Peyer's patch (tissue), 4 donors: ENCODE data around the gene SNTG2. TPM values are rescaled to one million over a fixed set of nuclear protein-coding genes. Genes with fewer than 3 reads are reported as not detected.

Source experiments
- DNase-seq, 3 donors: peaks; one replicate each; pipeline ENCODE4 v3.0.0-alpha.2; 2017 to 2019
- H3K27ac ChIP-seq, 4 donors: fragments of 200-600 bp; sonication (generic); one replicate each; pipeline ENCODE4 v1.5.1; 2016 to 2019
- H3K27me3 ChIP-seq, 2 donors: fragments of 200-600 bp; sonication (generic); one replicate each; pipeline ENCODE4 v1.5.1; 2019
- H3K36me3 ChIP-seq, 3 donors: fragments of 200-600 bp; sonication (generic); one replicate each; pipeline ENCODE4 v1.5.1; 2016 to 2019
- H3K4me1 ChIP-seq, 4 donors: fragments of 200-600 bp; sonication (generic); one replicate each; pipeline ENCODE4 v1.5.1; 2016 to 2019
- H3K4me3 ChIP-seq, 4 donors: fragments of 200-600 bp; sonication (generic); 1 replicate in 3 of 4; 2 replicates in 1 of 4; pipeline ENCODE4 v1.5.1; 2016 to 2019; ENCODE audit warnings: mild to moderate bottlenecking in 1 of 4
- H3K9me3 ChIP-seq, 4 donors: fragments of 200-600 bp; sonication (generic); one replicate each; pipeline ENCODE4 v1.5.1; 2016 to 2019; ENCODE audit warnings: mild to moderate bottlenecking in 1 of 4
- CTCF ChIP-seq, 6 experiments: fragments of 450-650 bp in 4 of 6; fragments of 200-600 bp in 2 of 6; sonication (generic) in 1 of 6; IDR thresholded peaks; one replicate each; pipeline ENCODE4 v1.5.1; 2017 to 2019; ENCODE audit warnings: antibody characterized with exemption in 6 of 6, mild to moderate bottlenecking in 3 of 6, moderate library complexity in 1 of 6
- POLR2A ChIP-seq, 2 donors: fragments of 450-650 bp; IDR thresholded peaks; one replicate each; pipeline ENCODE4 v1.5.1; 2017; ENCODE audit warnings: antibody characterized with exemption in 2 of 2, mild to moderate bottlenecking in 2 of 2, moderate library complexity in 2 of 2
- total RNA-seq, 4 donors: library from RNA; depleted of rRNA; stranded (reverse); fragments of >200 nt; gene quantifications; one replicate each; pipeline ENCODE4 v1.1.0, GENCODE V29; 2016

Gene SNTG2
- total RNA-seq, 4 donors from 2014 or later, result 1.8 to 65.2 (median 3.9) TPM

GRCh38 chr2:1366546-1367134 is 416.0 kb downstream of the SNTG2 start:
- Histone ChIP-seq H3K36me3 (no peaks in the 10 kb centered on the region), H3K4me1 (no peaks in the 10 kb centered on the region), H3K4me3 (no peak overlapping the region), H3K9me3 (peaks cover 0 to 2% (median 0%) of the 10 kb centered on the region in 4 donors), H3K27ac (no peak overlapping the region), H3K27me3 (no peaks in the 10 kb centered on the region)
- TF ChIP-seq CTCF (IDR thresholded peaks at IDR 0.05) (no peak), POLR2A (IDR thresholded peaks at IDR 0.05) (no peak)
- DNase-seq, result no peak

- DNase-seq, result no peak
- TF ChIP-seq CTCF (IDR thresholded peaks at IDR 0.05) (no peak), POLR2A (IDR thresholded peaks at IDR 0.05) (no peak)
- H3K27me3 ChIP-seq, result no peaks in the 10 kb centered on the region
- no peak overlapping the region for H3K27ac ChIP-seq
- no peaks in the 10 kb centered on the region for H3K36me3 ChIP-seq
- no peaks in the 10 kb centered on the region for H3K9me3 ChIP-seq
- no peaks in the 10 kb centered on the region for H3K4me1 ChIP-seq
- no peak overlapping the region for H3K4me3 ChIP-seq
These were observed 417.0 kb downstream of the SNTG2 start for GRCh38 chr2:1367601-1368000.

- Histone ChIP-seq H3K27me3 (no peaks in the 10 kb centered on the region), H3K9me3 (no peaks in the 10 kb centered on the region), H3K36me3 (no peaks in the 10 kb centered on the region), H3K4me1 (no peaks in the 10 kb centered on the region), H3K27ac (no peak overlapping the region), H3K4me3 (no peak overlapping the region)
- no peak for TF ChIP-seq POLR2A (IDR thresholded peaks at IDR 0.05)
- TF ChIP-seq CTCF (IDR thresholded peaks at IDR 0.05), result no peak
- no peak for DNase-seq
These were observed 419.3 kb downstream of the SNTG2 start for GRCh38 chr2:1369905-1370304.

GRCh38 chr2:1370461-1370860 is 419.8 kb downstream of the SNTG2 start:
- Histone ChIP-seq H3K9me3 (no peaks in the 10 kb centered on the region), H3K4me3 (no peak overlapping the region), H3K27ac (no peak overlapping the region), H3K27me3 (no peaks in the 10 kb centered on the region), H3K36me3 (no peaks in the 10 kb centered on the region), H3K4me1 (no peaks in the 10 kb centered on the region)
- TF ChIP-seq CTCF (IDR thresholded peaks at IDR 0.05) (no peak), POLR2A (IDR thresholded peaks at IDR 0.05) (no peak)
- no peak for DNase-seq

- TF ChIP-seq POLR2A (IDR thresholded peaks at IDR 0.05), result no peak
- no peak for TF ChIP-seq CTCF (IDR thresholded peaks at IDR 0.05)
- H3K9me3 ChIP-seq, result no peaks in the 10 kb centered on the region
- H3K27ac ChIP-seq, result no peak overlapping the region
- no peak for DNase-seq
- H3K4me1 ChIP-seq, result no peaks in the 10 kb centered on the region
- H3K4me3 ChIP-seq, result no peak overlapping the region
- H3K27me3 ChIP-seq, result no peaks in the 10 kb centered on the region
- no peaks in the 10 kb centered on the region for H3K36me3 ChIP-seq
These were observed 420.4 kb downstream of the SNTG2 start for GRCh38 chr2:1371082-1371481.

- H3K4me3 ChIP-seq, result peak overlapping the region in 1 of 4 donors; percentile 19
- TF ChIP-seq POLR2A (IDR thresholded peaks at IDR 0.05) (no peak), CTCF (IDR thresholded peaks at IDR 0.05) (no peak)
- H3K36me3 ChIP-seq, result no peaks in the 10 kb centered on the region
- H3K9me3 ChIP-seq, result no peaks in the 10 kb centered on the region
- H3K4me1 ChIP-seq, result no peaks in the 10 kb centered on the region
- H3K27ac ChIP-seq, result no peak overlapping the region
- no peak for DNase-seq
- no peaks in the 10 kb centered on the region for H3K27me3 ChIP-seq
These were observed 423.2 kb downstream of the SNTG2 start for GRCh38 chr2:1373830-1374229.
